Tongue (tissue), 3 donors: ENCODE measurements around the gene DLG4. TPM values are rescaled to one million over a fixed set of nuclear protein-coding genes. Genes with fewer than 3 reads are reported as not detected.

Source experiments
- DNase-seq: peaks from one replicate; pipeline ENCODE4 v3.0.0-alpha.2; 2015
- small RNA-seq: library from RNA; depleted of rRNA; stranded (forward); fragments of <200 nt; gene quantifications from one replicate; pipeline ENCODE3, GENCODE V24; 2014; ENCODE audit warnings: low replicate concordance
- total RNA-seq: library from RNA; depleted of rRNA; stranded (reverse); fragments of >200 nt; gene quantifications from one replicate; pipeline ENCODE4 v1.2.3, GENCODE V29; 2014

The DLG4 gene
- total RNA-seq, 1 donor from 2014 or later: 11.1 TPM

DNA sequence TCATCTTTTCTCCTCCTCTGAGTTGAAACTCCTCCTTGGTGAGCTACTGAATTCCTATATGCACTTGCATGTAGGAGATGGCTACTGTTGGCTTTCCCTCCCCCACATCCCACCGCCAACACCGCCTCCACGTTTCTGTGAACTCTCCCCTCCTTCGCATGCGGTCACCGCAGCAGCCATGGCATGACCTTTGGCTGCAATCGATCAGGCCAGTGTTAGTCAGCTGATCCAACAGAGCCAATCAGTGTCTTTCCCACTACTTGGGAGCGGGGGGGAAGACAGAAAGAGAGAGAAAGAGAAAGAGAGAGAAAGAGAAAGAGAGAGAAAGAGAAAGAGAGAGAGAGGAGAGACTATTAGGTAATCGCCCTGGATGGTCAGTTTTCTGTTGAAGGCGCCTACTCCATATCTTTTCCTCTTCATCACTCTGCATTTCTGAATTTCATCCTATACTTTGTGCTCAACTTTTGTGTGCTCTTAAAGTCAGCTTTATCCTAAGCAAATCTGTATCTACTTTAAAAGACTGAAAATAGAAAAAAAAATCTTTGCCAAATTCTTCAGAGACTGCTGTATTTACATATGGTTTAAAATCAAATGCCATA lies 63.2 kb downstream of the DLG4 start:
- no peak for DNase-seq

DNA sequence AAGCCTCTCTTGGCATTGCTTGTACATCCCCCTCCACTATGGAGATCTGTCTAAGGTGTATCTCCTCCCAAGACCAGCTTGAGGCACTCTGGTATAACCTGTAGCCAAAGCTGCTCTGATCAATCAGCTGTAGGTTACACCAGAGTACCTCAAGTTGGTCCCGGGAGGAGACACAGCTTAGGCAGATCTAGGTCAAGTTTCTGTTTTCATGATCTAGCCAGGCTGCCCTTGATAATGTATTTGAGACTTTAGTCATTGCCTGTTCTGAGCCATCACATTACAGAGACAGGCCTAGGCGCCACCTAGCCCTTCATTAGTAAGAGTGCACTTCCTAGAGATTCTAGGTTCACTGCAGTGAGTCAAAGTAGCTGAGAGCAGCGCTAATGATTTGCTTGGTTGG lies 71.9 kb downstream of the DLG4 start:
- no peak for DNase-seq

DNA sequence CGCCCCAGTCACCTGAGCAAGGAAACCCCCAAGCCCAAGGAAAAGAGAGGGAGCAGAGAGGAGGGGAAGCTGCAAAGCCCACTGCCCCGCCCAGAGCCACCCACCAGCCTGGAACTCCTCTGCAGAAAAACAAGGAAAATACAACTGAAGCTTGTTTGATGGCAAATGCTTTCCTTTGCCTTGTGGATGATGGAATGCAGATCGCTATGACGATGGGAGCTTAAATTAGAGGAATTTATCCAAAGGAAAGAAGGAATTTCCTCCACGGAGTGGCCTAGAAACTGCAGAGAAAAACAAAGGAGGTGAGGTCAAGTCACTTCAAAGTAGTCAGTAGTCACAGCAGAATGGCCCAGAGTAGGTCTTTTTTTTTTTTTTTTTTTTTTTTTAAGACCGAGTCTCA lies 73.5 kb downstream of the DLG4 start:
- no peak for DNase-seq

DNA sequence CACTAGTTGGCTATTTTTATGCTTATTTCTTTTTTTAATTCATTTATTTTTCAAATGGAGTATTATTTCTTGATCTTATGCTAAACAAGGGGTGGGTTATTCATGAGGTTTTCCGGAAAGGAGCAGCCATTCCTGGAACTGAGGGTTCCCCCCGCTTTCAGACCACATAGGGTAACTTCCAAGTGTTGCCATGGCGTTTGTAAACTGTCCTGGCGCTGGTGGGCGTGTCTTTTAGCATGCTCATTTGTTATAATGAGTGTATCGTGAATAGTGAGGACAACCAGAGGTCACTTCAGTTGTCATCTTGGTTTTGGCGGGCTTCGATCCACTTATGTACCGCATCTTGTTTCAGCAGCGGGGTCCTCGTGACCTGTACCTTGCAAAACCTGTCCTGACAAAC lies 75.4 kb downstream of the DLG4 start:
- no peak for DNase-seq

DNA sequence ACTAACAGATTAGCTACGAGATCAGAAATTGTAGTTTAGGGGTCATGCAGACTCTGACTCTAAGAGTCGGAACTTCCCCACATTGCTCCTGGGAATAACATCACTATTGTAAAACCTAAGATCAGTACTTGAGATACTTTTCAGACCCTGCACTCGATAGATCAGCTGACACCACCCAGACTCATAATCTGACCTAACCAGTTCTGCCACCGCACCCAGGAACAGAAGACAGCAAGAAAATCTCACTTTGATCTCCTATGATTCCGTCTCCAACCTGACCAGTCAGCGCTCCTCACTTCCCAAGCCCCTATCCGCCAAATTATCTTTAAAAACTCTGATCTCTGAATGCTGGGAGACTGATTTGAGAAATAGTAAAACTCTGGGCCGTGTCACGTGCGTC lies 77.8 kb downstream of the DLG4 start:
- DNase-seq: peak; percentile 47

DNA sequence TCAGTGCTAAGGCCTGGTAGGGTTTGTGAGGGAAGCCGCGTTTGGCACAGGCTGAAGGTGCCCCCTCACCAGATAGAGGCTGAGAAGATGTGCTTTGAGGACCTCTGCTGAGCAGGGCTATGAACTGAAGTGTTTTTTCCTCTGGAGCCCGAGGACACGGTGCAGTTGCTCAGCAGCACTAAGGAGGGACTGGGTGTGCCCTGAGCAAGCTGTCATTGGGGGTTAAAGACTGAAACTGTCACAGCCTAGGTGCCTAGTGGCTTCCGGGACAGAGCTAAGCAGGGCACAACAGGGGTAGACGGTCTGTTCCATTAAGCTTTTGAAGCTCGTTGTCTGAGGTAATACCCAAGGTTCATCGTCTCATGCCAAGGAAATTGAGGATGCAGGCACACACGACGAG lies 80.2 kb downstream of the DLG4 start:
- DNase-seq: no peak

DNA sequence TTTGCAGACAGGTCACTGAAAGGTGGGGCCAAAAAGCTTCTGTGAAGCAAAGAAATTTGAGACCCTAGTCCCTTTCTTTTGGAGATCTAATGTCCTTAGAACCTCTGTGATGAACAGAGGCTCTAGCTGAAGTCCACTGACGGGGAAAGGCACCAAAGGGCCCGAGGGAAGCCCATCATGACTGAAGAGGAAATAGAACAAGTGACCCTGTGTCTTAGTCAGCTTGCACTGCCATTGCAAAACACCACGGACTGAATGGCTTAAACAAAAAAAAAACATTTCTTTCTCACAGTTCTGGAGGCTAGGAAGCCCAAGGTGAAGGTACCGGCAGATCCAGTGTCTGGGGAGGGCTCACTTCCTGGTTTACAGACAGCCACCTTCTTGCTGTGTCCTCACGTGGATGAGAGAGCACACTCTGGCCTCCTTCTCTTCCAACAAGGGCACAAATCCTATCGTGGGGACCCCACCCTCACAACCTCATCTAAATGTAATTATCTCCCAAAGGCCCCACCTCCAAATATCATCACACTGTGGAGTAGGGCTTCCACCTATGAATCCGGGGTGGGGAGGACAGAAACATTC lies 80.7 kb downstream of the DLG4 start:
- no peak for DNase-seq

DNA sequence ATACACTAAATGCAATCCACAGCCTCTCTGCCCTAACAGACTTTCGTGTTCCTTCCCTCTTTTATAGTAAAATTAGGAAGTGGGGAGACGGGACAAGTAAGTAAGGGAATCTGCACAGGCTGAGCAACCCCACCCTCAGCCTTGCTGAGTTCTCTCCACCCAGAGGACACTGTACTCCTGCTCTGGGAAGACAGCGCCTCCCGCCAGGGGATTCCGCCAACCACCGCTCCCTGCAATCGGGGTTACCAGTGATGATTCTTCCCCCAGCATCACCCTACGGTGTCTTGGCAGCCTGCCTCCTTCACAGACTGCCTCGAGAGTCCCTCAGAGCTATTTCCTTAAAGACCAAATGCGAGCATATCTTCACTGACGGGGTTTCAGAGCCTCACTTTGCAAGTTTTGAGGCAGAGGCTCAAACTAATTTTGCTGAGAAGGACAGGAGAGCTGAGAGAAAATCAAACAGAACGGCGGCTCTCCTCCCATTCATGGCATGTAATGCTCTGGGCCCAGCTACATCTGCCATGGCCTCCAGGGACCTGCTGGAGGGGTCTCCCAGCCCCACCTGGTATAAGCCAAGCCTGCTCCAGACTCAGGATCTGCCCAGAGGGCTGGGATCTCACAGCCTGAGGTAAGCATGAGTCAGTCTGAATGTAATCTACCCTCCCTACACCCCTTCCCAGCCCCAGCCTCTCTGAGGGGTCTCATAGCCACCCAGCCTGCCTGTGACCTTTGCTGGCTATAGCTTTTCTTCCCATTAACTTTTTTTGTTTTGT lies 82.3 kb downstream of the DLG4 start:
- DNase-seq: no peak

Small RNA genes within 50 kb of the gene (small RNA-seq; reads per million reads assigned to genes)
- gene AC120057.4: not detected
- 11.9 reads per million, percentile 94 among the genes with 10 or more reads in this experiment for gene MIR324
- not detected for gene RF00019

Other genes with a start within 250 kb of the DLG4 start
- gene ALOX12, start 223.8 kb downstream of the DLG4 start, total RNA-seq: 12.2 TPM
- gene RNASEK, start 207.2 kb downstream of the DLG4 start, total RNA-seq: 41.0 TPM
- gene BCL6B, start 196.8 kb downstream of the DLG4 start, total RNA-seq: 14.9 TPM
- 1.3 TPM for gene SLC16A13, start 183.8 kb downstream of the DLG4 start, total RNA-seq
- not detected for gene SLC16A11, start 175.7 kb downstream of the DLG4 start, total RNA-seq
- gene CLEC10A, start 139.6 kb downstream of the DLG4 start, total RNA-seq: 2.8 TPM
- not detected for gene ASGR2, start 105.0 kb downstream of the DLG4 start, total RNA-seq
- gene ASGR1, start 40.5 kb downstream of the DLG4 start, total RNA-seq: 0.21 TPM
- 260 TPM for gene ACADVL, start 102 bp upstream of the DLG4 start, total RNA-seq
- 53.7 TPM for gene DVL2, start 14.7 kb upstream of the DLG4 start, total RNA-seq
- 22.3 TPM for gene PHF23, start 19.6 kb upstream of the DLG4 start, total RNA-seq
- 283 TPM for gene GABARAP, start 22.6 kb upstream of the DLG4 start, total RNA-seq
- gene CTDNEP1, start 31.9 kb upstream of the DLG4 start, total RNA-seq: 63.6 TPM
- gene ELP5, start 32.4 kb upstream of the DLG4 start, total RNA-seq: 43.2 TPM
- 22.2 TPM for gene CLDN7, start 42.6 kb upstream of the DLG4 start, total RNA-seq
- gene SLC2A4, start 61.9 kb upstream of the DLG4 start, total RNA-seq: 75.2 TPM
- 0.51 TPM for gene YBX2, start 74.8 kb upstream of the DLG4 start, total RNA-seq
- 212 TPM for gene EIF5A, start 87.8 kb upstream of the DLG4 start, total RNA-seq
- gene GPS2, start 95.5 kb upstream of the DLG4 start, total RNA-seq: 35.3 TPM
- gene NEURL4, start 109.5 kb upstream of the DLG4 start, total RNA-seq: 22.5 TPM
- 1.7 TPM for gene ACAP1, start 116.7 kb upstream of the DLG4 start, total RNA-seq
- 3.4 TPM for gene KCTD11, start 132.3 kb upstream of the DLG4 start, total RNA-seq
- gene TMEM95, start 135.3 kb upstream of the DLG4 start, total RNA-seq: not detected
- gene TNK1, start 161.3 kb upstream of the DLG4 start, total RNA-seq: 2.1 TPM
- 9.4 TPM for gene PLSCR3, start 174.7 kb upstream of the DLG4 start, total RNA-seq
- gene TMEM256, start 184.3 kb upstream of the DLG4 start, total RNA-seq: 69.0 TPM
- 9.3 TPM for gene NLGN2, start 188.0 kb upstream of the DLG4 start, total RNA-seq
- not detected for gene SPEM1, start 200.5 kb upstream of the DLG4 start, total RNA-seq
- gene SPEM2, start 205.8 kb upstream of the DLG4 start, total RNA-seq: not detected
- gene SPEM3, start 209.0 kb upstream of the DLG4 start, total RNA-seq: not detected
- 2.4 TPM for gene TMEM102, start 215.6 kb upstream of the DLG4 start, total RNA-seq
- 5.4 TPM for gene FGF11, start 219.7 kb upstream of the DLG4 start, total RNA-seq
- gene CHRNB1, start 225.2 kb upstream of the DLG4 start, total RNA-seq: 27.9 TPM